Activated naive CD4-positive, alpha-beta T cell treated with anti-CD3 and anti-CD28 coated beads, Interleukin-2, amount 50 U/mL, for 16 hours (primary cell): ENCODE data around the gene GRM8.

Experiments
- DNase-seq: peaks from one replicate; pipeline ENCODE4 v3.0.0-alpha.2; 2020

Gene GRM8

DNA sequence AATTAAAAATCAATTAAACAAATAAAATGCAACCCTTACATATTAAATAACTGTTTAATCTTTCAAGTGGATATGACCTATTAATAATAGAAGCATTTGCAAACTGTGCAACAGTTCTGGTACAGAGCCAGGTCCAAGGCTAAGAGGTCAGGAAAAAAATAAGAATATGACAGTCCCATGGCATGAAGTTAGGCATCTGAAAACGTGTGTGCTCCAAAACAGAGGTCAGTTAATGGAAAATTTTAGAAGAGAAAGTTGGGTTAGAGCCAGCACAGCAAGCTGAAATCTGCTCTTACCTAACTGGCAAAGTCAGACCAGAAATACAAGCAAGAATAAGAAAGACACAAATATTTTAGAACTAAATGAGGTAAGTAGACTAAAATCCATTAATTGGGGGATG lies 757.7 kb downstream of the GRM8 start:
- DNase-seq, result no peak

DNA sequence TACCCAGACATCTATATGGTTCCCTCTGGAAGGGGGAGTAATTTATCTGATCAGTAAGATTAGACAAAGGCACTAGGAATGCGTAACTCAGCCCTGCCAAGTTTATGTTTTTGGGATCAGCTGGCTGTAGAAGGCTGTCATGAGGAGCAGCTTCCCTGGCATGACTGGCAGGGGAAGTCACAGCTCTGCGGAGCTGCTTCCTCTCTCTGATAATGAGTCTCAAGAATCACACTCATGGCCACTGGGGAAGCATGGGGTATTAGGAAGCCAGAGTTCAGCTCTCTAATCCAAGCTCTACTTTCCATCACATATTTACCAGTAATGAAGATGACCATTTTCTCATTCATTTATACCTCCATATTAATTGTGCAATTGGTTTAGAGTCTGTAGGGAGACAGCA lies 758.9 kb downstream of the GRM8 start:
- no peak for DNase-seq

DNA sequence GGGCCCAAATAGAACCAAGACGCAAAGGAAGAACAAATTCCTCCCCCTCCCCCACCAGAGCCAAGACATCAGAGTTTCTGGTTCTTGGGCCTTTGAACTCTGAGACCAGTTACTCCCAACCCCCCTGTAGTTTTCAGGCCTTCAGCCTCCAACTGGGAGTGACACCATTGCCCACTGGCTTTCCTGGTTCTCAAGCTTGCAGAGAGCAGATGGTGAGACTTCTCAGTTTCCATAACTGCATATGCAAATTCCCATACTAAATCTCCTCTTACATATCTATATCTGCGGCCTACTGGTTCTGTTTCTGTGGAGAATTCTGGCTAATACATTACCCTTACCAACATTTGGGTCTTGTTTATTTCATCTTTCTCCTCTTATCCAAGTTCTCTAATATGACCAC lies 762.9 kb downstream of the GRM8 start:
- DNase-seq, result no peak

DNA sequence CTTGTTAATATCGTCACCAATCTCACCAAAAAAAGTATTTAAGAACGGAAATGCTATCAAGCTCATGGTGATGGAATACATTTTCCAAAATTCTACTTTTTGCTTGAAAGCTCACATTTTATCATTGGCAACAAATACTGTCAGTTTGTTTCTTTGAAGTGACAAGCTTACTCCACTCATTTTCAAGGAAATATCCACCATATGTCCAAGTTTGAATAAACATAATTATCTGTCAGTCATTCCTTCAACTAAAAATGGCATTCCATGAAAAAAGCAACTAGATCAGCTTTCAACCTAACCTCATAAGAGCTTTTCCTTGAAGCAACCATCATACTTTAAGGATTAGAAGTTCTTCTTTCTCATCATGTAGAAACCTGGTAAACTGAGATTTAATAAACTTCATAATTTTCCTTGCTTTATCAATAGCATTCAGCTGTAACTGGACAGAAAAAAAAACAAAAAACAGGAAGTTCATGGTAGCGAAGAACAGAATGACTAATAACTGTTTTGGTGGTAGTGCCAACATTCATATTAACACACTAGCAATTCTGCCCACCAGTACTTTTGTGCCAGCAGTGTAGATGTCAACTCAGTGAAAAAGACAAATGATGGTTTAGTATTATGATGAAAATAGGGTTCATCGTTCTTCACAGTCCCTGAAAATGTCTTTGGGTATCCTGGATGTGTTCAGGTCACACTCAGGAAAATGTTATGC lies 764.9 kb downstream of the GRM8 start:
- no peak for DNase-seq

DNA sequence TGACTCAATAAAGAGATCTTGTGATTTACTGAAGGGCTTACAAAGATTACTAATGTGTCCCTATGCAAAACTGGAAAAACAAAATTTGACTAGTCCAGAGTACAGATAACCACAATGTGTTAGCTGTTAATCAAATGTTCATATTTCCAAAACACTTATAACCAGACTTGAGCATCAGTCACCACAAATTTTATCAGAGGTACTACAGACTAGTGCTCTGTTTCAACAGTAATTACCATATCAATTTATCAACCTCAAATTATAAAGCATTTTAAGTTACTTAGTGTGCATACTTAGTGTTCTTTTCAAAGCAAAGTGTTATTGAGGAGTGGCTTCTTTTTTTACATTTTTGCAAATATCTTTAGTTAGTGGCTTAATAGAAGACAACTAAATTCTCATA lies 765.9 kb downstream of the GRM8 start:
- DNase-seq, result no peak

DNA sequence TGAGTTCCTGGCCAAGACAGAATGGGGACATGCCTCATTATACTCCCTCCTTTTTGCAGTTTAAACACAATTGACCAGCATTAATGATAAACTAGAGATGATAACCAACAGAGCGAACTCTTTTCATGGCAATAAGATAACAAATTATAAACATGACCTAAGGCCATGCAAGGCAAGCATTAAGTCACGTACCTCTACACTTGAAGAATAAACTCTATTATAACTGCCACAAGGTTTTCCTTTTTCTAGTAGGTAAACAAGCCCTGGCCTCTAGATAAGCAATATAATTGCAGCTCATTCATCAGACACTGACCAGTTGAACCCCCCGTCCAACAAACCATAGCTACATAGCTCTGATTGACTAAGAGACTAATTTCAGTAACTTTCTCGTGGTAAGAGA lies 767.0 kb downstream of the GRM8 start:
- DNase-seq, result no peak

DNA sequence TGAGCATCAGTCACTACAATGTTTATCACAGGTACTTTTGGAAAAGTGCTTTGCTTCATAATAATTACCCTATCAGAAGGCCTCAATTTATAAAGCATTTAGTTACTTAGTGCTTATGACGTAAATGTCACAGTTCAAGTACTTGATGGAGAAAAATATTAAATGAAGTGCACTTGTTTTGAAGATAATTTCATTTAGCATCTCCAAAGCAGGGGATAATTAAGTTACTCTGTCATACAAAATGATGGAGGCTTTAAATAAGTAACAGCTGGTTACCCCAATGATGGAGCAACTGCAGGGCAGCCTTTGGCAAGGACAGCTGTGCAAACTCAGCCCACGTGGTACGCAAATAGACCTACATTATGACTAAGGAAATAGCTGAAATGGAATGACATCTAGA lies 768.8 kb downstream of the GRM8 start:
- no peak for DNase-seq

DNA sequence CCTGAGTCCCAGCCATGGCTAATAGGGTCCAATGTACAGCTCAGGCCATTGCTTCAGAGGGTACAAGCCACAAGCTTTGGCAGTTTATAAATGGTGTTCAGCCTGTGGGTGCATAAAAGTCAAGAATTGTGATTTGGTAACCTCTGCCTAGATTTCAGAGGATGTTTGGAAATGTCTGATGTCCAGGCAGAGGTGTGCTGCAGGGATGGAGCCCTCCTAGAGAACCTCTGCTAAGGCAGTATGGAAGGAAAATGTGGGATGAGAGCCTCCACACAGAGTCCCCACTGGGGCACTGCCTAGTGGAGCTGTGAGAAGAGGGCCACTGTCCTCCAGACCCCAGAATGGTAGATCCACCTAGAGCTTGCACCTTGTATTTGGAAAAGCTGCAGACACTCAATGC lies 779.9 kb downstream of the GRM8 start:
- DNase-seq, result no peak

DNA sequence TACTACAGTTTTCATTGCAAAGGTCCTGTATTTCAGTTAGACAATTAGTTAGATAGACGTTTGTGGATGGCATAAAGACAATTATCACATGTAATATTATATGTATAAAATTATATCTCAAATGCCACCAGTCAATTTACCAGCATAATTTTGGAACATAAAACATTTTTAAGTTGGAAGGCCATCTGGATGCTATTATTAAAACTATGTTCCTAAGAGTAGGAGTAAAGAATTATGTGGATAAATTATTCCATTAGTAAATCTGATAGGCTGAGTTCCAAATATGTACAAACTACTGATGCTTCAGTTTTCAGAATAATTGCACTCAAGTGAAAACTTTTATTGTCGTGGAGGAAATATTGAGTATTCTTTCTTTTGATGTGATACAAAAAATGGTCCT lies 790.3 kb downstream of the GRM8 start:
- no peak for DNase-seq

DNA sequence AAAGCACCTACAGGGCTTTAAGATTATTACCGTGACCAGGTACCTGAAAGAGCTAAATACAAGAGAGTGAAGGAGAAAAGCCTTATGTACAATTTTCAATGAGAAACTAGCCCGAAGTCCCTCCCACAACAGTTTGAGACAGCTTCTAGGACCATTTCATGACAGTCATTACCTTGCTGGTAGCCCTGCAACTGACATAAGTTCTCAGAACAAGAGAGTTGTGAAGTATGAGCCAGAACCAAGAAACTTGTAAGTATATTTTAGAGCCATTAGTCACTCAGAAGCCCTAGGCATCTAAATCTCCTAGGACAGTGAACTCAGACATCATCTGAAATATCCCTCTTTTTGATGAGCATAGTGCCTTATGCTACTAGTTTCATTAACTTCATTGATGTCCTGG lies 792.1 kb downstream of the GRM8 start:
- no peak for DNase-seq

DNA sequence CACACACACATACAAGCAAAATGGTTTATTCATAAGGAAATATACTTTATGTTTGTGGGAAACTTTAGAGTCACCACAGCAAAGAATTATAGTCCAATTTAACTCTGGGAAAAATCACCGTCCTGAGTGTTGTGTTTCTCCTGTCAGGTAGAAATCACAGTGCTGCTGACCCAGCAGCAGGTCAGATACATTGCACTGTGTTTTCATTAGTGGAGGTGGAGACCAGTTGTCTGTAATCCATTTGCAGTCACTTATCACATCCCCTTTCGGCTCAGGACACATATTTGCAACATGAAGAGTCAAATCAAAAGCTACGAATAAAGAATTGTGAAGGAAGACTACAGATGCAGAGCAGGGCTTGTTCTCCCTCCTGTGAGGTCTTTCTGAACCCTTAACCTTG lies 799.6 kb downstream of the GRM8 start:
- DNase-seq, result no peak

DNA sequence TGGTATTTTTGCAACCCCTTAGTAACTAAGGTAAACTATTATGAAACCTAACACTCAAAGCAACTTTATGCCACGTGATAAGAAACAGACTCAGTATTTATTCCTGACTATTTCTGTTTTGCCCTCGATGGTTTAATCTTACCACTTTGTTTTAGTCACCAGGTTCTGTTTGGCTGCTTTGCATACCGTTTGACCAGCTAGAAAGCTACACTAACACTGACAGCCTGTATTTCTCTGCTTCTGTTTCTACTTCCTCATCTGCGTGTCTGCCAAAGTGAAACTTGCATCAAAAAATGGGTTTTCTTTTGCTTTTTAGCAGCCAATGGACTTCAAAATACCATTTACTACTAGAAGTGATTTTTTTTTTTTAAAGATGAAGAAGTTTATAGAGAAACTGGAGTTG lies 802.5 kb downstream of the GRM8 start:
- no peak for DNase-seq

DNA sequence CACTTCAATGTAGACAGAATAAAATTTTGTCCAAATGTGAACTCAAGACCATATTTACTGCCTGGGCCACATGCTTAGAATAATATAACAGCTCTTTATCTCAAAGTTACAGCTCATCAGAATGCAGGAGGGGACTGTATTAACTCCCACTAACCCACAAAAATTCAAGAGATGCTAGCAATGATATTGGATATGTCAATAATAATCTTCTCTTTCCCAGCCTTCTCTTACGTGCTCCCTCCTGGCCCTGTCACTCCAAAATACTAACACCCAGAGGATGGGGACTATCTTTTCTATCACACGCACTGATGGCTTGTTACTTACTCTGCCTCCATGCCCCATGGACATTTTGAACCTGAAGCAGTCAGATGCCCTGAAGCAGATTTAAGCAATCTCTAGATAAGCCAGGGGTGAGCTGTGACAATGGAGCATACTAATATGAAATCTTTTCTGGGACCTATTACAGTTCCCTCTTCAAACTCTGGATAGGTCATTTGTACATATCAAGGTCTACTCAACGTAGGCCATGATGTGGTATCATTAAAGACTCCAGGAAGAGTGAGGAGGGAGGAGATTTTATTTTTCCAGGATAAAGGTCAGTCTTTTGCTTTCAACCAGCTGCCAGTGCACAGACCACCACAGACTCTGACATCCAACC lies 803.0 kb downstream of the GRM8 start:
- no peak for DNase-seq

DNA sequence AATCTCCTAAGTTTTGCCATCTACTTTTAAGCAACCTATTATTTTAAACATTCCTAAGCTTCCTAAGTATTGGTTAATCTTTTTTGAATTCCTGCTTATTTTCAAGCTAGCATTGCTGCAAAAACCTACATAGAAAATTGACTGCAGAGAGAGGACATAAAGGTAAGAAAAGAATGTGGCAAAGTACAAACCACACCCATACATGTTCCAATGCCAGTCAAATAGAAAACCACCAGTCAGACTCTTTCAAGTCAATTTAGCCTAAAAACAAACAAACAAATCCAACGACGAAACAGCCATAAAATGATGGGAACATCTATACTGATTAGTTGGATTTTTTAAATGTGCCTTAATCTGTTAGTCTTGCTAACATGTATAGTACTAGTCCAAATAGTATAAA lies 804.8 kb downstream of the GRM8 start:
- no peak for DNase-seq

DNA sequence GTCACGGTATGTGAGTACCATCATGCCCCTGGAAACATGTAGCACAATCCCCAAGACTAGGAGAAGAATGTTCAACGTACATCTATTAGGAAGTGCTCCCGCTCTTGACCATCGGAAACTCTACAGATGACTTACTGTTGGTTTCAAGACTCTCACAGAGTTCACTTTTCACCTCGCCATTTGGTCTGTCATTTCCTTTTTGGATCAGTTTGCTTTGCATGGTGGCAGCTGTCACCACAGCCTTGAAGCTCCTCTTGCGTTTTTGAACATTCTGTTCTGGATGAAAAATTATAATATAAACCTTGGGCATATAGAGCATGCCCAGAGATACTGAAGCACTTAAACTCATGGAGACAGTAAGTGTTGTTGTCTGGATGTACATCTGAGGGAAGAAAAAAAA lies 806.8 kb downstream of the GRM8 start:
- no peak for DNase-seq

DNA sequence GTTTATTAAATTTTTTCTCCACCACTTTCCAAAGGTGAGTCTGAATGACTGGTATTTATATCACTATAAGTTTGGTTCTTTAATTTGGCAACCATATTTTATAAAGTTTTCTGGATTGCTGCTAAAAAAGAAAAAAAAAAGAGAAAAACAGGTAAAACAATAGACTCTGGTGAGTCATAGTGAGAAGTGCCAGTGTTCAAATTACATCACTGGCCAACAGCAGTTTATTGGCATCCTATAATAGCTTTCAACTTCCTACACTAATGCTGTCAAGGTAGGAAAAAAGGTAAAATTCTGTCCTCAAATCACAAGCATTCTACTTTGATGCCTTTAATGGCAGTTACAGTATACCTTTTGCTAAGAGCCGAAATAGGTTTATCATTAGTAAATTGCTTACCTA lies 808.8 kb downstream of the GRM8 start:
- no peak for DNase-seq

DNA sequence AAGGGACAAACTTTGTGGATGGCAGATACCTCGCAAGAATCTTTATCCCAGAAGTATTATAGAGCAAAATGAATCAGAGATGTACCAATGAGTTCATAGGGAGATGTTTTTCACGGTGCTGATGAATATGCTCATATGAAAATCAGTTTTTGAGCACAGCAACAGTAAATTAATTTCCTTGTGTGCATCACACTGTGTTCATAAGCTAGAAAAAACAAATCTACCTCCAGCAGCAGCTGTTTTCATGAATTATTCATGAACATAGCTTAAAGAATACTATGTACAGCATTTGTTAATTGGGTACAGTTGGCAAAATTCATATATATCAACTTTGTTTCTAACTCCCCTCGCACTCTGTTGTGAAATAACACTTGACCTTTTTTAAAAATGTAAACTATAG lies 809.8 kb downstream of the GRM8 start:
- no peak for DNase-seq

DNA sequence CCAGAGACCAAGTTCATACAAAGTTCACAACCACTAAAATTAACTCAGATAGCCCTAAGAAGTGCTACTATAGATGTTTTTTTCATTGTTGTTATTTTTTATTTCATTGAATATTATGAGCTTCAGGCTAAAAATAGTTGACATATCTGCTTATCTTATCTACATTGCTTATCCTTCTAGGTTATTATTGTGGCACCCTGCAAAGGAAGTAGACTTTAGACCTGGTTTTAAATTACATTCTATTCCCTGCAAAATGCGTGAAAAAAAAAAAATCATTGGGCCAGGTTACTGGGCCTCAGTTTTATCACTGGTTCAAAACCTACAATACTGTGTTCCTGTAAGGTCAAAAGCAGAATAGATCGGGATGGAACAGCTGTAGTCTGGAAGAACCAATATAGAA lies 811.0 kb downstream of the GRM8 start:
- no peak for DNase-seq

DNA sequence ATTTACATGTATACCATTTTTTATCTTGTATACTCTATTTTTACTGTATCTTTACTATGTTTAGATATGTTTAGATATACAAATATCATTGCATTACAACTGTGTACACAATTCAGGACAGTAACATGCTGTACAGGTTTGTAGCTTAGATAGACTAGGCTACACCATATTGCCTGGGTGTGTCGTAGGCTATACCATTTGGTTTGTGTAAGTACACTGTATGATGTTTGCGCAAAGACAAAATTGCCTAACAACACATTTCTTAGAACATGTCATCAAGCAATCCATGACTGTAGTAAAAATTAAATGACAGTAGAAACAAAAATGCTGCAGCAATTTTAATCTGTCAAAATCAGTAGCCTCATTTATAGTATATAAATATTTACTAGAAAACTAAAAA lies 812.2 kb downstream of the GRM8 start:
- no peak for DNase-seq

DNA sequence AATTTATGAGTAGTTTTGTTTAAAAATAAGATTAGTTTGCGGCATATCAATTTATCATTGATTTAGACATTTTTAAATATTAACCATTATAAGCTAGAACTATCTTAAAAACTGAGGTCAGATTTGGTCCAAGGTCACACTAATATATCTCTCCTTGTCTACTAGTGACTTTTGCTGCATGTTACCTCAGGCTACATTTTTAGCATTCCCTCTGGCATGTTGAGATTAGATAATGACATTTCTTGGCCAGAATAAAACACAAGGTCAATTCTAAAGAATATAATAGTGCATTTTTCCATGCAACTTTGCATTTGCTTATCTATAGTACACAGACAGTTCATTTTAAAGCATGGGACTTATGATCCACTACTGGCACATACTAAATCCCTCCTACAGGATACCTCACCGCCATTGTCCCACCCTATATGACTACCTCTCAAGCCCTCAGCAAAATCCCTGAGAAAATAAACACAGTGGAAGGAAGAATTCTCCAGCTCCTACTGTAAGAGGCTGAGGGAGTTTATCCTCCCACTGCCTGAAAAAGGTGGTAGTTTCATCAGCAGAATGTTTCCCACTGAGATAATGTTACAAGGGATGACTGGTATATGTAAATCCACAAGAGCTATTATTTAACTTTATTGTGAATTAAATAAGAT lies 816.4 kb downstream of the GRM8 start:
- DNase-seq, result no peak

DNA sequence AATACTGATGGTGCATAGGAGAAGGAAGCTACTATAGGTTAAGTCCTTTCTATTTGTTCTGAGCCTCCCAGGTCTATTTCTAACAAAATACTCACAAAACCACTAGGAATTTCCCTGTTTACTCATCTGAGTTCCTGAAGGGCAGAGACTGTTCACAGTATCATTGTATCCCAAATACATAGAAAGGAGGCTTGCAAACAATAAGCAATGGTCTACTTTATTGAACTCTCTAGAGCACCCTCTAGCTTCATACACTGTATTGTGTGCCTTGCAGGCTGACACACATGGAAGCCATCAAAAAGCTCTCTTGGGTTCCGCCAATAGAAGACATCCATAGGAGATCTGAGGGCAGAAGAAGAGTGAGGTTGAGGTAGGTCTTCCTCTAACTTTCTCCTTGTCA lies 826.1 kb downstream of the GRM8 start:
- DNase-seq, result no peak

DNA sequence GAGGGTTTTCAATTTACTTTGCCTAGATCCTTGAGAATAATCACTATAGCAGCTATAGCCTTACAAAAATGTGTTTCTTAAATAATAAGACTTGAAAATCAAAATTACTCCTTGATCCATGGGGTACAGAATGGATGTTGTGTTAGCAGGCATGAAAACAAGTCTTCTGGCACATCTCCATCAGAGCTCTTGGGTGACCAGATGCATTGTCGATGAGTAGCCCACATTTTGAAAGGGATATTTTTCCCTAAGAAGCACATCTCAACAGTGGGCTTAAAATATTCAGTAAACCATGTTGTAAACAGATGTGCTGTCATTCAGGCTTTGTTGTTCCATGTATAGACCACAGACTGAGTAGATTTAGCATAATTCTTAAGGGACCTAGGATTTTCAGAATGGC lies 827.8 kb downstream of the GRM8 start:
- DNase-seq, result no peak

DNA sequence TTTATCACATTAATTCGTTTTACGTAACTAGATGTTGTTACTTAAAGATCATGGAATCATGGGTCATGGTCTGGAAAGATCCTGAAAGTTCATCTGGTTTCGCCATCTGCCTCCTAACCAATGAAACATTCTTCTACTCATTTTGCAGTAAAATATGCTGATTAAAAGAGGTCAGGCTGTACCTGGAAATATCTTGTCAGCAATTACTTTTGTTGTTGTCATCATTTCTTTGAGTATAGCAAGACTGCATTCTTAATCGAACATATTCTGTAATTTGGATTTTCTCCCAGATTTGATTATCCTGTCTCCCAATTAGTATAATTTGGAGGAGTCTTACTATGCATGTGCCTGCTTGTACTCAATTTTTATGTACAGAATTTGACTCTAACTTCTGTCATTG lies 833.7 kb downstream of the GRM8 start:
- no peak for DNase-seq

DNA sequence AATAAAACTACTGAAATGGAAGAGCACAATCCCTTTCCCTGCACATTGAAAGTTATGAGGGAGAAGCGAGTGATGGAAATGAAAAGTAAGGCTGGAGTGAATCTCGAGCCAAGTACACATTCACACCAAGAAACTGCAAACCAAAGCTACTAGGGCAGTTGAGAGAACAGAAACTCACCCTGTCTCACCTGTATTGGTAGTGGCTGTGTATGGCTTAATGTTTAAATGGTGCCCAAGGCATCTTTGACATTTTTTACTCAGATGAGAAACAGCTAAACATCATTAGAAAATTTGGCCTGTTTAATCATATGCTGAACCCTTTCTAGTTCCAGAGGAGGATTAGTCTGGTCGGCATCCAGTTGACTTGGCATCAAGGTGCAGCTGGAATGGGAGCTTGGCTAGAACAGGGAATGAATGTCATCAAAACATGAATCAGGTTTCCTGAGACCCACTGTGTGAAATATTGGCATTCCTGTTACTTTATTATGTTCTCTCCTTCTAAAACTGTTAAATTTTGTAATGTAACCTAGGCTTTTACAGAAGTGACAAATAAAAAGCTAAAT lies 840.8 kb downstream of the GRM8 start:
- no peak for DNase-seq
